ENCODE measurements around the gene MAP3K14.

GRCh38 chr17:45361451-45361850, 44.6 kb upstream of the MAP3K14 start:
- TF ChIP-seq EZH2phosphoT487 (IDR thresholded peaks at IDR 0.05; ENCODE audit: low read depth) = no peak
- no peak for TF ChIP-seq CTCF (IDR thresholded peaks at IDR 0.05; ENCODE audit: low read depth, low read length)
